Measurements from ENCODE around the gene TDO2.
"Not testable (repeated sequence)": the region's sequence is repeated elsewhere in the genome, so short reads cannot be mapped to it uniquely, and the experiment has no call there.

Gene TDO2

DNA sequence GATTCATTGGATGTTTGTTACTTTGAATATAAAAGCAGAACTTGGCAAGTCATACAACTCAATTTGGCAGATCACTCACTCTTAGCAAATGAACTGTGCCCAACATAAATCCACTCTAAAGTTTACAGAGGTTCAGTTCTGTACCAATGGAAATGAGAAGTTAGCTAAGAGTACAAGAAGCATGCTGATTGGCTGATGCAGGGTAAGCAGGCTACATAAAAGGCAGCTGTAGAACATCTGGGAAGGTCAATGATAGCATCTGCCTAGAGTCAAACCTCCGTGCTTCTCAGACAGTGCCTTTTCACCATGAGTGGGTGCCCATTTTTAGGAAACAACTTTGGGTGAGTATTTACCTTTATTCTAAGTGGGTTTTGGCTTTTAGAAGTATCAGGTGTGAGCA lies at the start of gene TDO2:
Gene TDO2 (plus strand): TSS at position 244 of the 400 bp plus-strand sequence. CDS start 63 bp downstream, at position 307.
- no peak for DNase-seq

DNA sequence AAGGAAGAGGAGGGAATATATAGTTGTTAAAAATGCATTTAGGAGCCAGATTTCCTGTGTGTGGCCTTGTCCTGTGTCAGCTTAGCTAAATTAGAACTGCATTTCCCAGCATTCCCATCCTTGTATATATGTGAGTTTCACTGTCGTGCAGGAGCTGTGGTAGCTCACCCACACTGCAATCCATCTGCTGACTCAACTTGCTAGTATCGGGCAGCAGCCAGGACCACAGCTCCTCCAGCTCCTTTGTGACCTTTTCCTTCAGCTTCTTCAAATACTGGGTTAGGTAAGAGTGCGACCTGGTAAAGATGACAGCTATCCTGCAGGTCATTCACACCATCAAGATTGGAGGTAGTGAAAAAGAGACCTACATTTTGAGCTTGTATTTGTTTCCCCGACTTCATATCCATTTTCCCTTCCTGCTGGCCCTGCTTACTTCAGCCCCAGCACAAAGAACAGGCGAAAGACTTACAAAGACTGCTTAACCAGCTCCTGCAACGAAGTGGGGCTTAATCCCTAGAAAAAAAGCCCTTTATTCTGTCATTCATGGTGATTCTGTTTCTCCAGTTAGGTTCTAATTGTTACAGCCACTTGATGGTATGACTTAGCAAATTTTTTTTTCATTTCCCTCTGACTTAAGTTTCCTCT lies 48.8 kb upstream of the TDO2 start:
- DNase-seq, result no peak

DNA sequence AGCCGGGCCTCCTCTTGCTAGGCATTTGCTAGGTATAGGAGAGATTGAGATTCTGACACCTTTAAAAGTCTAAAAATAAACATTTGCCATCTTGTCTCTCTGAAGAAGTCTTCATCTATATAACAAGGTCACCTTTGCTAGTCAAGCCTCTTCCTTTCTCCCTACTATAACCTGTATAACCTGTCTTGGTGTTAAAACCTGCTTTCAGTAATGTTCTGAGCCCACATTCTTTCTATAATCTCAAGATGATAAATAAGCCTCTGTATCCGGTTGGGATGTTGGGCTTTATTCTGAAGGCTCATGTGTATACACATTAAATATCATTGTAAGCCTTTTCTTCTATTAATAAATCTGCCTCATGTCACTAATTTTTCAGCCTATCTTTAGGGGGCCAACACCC lies 47.6 kb upstream of the TDO2 start:
- no peak for DNase-seq

DNA sequence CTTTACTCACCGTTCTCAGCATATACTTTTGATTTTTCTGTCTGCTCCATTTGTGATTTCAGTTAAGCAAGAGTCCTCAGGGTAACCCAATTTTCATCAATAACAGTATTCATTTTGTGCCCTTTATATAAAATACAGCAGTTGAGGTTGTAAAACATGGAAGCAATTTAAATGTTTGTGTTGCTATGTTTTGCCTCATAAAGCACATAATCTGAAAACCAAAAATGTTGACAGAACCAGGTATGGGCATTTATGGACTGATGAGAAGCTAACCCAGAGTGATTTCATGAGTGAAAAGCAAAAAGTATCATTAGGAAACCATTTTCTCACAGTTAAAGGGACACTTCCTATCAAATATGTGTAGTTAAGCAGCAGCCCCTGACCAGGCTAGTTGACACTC lies 37.3 kb upstream of the TDO2 start, which contains the start of gene ASIC5:
Gene ASIC5 (minus strand): TSS at position 101 of the 400 bp plus-strand sequence. CDS start 51 bp downstream, at position 50.
- no peak for DNase-seq

DNA sequence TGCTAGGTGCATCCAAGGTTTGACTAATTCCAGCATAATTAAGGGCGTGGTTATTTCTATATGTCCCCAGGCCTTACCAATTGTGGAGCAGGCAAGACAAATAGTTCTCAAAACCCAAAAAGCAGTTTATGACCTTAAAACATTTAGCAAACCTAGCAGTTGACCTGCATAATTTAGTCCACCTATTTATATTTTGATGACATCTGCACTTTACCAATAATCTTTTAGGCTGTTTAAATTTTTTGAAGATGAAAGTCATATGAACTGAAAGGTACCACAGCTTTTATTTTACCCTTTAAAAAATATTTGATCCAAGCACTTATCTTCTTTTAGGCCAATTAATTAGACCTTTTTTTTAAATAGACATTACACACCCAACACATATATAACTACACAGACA lies 27.6 kb upstream of the TDO2 start:
- DNase-seq, result no peak

DNA sequence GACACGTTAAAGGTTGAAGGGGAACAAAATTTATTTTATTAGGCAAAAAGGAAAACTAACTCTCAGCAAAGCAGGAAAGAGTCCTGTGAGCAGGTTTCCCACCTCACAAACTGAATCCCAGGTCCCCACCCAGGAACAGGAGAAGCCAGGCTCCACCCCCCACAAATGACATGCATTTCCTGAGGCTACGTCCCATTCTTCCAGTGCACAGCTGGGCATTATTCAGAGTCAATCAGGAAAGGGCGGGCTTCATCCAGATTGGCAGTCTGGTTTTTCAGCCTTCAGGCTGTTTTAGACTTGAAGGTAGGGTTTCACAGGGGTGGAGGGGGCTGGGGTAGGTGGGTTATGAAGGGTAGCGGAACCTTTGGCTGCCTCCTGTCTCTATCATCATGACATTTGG lies 25.5 kb upstream of the TDO2 start:
- DNase-seq, result no peak

DNA sequence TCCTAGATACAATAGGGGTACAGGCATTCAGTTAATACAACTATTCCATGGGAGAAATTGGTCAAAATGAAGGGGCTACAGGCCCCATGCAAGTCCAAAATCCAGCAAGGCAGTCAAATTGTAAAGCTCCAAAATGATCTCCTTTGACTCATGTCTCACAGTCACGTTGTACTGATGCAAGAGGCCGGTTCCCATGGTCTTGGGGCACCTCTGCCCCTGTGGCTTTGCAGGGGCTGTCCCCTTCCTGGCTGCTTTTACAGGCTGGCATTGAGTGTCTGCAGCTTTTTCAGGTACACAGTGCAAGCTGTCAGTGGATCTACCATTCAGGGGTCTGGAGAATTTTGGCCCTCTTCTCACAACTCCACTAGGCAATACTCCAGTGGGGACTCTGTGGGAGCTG lies 24.9 kb upstream of the TDO2 start:
- no peak for DNase-seq

DNA sequence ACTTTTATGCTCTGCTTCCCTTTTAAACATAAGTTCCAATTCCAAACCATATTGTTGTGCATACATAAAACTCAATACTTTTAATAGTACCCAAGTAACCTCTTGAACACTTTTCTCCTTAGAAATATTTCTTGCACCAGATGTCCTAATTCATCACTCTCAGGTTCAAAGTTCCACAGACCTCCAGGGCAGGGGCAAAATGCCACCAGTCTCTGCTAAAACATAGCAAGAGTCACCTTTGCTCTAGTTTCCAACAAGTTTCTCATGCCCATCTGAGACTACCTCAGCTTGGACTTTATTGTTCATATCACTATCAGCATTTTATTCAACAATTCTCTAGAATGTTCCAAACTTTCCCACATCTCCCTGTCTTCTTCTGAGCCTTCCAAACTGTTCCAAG lies 23.7 kb upstream of the TDO2 start:
- no peak for DNase-seq

DNA sequence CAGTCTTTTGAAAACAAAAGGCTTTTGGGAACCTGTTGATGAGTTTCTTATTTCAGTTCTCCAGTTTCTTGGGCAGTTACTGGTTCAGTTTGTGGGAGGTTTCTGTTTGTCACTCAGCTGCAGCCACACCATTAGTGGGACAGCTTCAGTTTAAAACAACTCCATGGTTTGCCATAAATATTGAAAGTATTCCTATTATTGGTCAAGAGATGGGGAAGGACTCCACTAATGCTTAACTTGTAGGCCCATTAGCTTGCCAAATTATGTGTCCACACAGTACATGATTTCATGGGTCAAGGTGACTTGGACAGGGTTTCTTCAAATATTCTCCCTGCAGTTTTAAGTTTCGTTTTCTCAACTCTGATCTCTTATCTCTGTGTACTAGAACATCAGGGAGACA lies 21.9 kb upstream of the TDO2 start:
- no peak for DNase-seq

DNA sequence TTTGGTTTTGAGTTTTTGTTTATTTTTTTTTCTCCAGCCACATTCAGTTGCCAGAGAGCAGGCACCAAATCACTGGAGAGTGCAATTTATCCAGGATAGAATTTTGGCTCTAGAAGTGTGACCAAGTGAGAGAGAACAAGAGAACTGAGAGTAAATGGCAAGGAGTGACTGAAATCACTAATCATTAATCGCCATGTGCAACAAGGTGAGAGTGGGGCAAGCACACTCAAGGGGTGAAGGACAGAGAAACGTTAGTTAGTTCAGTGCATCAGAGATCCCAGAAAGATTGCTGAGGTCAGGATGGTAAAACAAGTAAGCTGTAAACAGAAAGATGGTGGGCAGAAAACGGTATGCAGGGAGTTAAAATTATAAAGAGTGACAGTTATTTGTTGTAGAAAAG lies 19.6 kb upstream of the TDO2 start:
- DNase-seq, result no peak

DNA sequence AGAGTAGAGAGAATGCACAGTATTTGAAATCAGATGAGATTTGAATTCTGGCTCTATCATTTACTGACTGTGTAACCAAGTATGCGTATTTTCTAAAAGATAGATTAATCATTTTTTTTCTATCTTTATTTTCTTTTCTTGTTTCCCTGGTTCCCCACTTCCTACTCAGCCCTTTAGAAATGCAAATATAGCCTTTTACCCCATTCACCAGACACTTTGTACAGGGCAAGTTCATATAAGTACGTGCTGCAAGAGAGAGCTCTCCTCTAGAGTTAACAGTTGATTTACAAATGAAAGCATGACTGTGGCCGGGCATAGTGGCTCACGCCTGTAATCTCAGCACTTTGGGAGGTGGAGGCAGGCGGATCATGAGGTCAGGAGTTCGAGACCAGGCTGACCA lies 17.8 kb upstream of the TDO2 start:
- DNase-seq, result no peak

DNA sequence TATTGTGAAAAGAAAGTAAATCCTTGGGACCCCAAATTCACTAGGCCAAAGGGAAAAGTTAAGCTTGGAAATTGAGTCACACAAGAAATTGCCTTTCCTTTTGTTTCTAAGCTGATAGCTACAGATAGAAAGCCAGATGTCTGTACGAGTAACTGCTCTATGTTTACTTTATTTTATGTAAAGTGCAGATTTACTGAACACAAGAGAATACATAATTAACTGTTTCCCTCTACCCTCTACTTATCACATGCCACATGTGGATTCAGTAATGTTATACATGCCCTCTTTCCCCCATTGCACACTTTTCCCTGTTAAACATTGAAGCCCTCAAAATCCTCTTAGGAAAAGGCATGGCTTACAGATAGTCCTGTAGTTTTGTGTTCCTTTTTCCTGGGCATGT lies 16.5 kb upstream of the TDO2 start:
- no peak for DNase-seq

DNA sequence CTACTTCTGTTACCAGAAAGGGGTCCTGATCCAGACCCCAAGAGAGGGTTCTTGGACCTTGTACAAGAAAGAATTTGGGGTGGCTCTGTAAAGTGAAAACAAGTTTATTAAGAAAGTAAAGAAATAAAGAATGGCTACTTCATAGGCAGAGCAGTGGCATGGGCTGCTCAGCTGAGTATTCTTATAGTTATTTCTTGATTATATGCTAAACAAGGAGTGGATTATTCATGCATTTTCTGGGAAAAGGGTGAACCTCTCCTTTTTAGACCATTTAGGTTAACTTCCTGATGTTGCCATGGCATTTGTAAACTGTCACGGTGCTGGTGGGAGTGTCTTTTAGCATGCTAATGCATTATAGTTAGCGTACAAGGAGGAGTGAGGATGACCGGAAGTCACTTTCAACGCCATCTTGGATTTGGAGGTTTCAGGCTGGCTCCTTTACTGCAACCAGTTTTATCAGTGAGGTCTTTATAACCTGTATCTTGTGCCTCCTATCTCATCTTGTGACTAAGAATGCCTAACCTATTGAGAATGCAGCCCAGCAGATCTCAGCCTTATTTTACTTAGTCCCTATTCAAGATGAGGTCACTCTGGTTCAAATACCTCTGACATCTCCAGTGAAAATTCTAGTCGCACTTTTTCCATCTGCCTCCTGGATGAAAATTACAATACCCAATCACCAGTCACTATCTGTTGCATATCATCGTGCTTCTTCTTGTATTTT lies 15.5 kb upstream of the TDO2 start:
- no peak for DNase-seq

DNA sequence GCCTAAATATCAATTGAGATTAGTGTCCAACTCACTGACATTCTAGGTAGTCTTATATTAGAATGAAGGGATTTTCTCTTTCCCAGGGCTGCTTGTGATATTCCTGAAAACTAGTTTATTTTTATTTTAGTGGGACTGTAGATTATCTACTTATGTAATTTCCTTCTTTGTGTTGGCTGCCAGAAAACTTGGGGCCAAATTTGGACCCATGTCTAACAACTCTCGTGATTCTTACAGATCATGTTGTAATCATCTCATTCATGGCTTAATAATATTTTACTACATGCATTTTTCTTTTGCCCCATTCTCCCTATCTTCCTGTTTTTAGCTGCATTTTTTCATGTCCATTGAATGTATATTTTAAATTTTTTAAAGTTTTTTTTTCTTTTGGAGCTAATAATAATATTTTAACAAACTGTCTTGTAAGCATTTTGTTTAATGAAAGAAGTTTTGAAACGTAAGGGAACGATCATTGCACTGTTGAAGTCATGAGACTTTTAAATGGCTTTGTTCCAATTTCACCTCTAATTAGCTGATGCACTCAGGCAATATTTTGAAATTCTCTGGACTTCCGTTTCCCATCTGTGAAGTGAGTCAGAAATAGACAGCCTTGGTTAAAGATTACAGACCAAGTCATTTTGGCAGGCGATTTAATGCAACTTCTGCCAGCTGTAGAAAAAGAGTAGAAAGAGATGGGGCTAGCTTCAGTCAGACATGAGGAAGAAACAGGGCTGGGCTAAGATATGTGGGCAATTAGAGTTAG lies 14.3 kb upstream of the TDO2 start:
- DNase-seq, result no peak

DNA sequence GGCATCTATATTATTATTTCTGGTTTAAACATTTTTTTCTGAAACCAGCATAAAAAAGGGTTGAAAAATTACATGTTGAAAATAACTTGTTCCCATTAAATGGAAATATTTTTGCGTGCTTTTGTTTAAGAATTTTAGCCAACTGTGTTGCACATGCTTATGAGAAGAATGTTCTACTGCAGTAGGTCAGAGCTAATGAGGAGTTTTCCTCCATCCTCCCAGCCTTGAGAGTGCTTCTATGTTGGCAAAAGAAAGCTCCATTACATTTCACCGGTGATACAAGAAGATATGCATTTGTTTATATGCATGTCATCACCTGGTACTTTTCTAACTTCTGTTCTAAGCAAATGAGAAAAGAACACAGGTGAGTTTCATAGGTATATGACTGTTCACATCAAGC lies 13.6 kb upstream of the TDO2 start:
- no peak for DNase-seq

DNA sequence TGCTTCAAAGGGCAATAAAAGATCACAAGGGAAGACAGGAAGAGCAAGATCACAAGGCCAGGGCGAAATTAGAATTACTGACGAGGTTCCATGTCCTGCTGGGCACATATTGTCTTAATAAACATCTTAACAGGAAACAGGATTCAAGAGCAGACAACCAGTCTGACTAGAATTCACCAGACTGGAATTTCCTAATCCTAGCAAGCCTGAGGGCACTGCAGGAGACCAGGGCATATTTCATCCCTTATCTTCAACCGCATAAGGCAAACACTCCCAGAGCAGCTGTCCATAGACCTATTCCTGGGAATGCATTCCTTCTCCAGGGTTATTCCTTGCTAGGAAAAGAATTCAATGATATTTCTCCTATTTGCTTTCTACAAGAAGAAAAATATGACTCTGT lies 12.4 kb upstream of the TDO2 start:
- no peak for DNase-seq

DNA sequence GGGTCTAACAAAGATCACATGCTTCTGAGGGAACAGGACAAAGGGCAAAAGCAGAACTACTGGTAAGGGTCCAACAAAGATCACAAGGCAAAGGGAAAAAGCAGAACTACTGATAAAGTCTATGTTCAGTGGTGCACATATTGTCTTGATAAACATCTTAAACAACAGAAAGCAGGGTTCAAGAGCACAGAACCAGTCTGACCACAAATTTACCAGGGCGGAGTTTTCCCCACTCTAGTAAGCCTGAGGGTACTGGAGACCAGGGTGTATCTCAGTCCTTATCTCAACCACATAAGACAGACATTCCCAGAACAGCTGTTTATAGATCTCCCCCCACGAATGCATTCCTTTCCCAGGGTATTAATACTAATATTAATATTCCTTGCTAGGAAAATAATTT lies 5.1 kb upstream of the TDO2 start:
- not testable (repeated sequence) for DNase-seq

DNA sequence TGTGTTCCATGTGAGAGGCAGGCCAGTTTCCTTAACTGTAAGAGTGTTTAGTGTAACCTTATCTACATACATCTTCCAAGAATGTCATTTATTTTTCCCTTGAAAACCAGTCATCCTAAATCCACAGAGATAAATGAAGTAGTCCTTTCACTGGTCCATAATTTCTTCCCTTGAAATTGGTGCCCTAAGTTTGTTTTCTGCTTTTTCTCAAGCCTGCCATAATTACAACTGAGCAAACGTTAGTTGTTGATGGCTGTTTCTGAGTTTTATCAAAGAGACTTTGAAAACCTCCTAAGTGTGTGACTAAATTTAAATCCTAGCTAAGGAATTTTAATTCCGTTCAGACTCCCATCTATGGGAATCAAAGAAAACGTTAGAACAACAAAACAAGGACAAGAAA lies 3.6 kb upstream of the TDO2 start:
- no peak for DNase-seq

DNA sequence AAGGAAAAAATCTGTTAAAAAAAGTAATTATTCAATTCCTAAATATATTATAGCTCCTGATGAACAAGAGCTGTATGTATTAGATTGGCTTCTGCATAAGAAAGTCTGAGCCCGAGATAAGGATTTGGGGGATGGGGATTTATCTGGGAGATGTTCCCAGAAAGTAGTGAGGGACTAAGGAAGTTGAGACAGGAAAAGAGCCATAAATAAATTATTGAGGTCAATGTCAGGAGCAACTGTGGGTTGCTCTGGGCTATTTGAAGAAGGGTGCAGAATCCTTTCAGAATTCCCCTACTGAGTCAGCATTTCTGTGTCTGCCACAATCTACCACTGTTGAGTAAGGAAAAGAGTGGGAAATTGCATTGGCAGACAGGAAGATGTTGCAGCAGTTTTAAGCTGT lies 3.1 kb upstream of the TDO2 start:
- DNase-seq, result no peak

DNA sequence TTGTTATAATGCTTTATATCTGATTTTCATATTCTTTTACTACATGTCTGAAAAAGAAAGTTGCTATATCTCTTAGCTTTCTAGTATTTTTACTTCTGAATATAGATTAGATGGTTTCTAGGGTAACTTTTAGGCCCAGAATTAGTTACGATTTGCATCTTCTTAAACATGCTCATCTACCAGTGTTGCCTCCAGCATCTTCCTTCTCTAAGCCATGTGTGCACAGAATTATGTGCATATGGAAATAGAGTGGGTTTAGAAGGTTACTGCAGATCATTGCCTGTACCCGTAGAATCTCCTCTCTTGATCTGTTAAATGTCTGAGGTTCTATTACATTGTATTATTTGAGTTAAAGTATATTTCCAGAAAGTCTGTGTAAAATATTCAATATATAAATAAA lies 2.5 kb upstream of the TDO2 start:
- DNase-seq, result no peak

DNA sequence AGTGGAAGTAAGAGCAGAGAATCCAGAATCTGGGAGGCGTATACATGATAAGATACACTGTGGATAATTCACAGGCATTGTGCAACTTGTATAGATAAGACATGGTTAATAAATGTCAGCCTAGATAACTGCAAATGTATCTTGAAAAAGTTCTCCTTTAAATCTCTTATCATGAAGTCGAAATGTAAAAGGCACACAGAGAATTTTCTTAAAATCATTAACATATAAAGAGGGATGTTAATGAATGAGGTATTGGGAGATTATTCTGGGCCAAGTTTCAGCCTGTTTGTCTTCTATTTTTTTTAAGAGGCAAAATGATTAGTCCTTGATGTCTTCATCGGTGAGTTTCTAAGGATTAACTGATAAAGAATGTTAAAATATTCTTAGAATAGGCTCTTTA lies 835 bp downstream of the TDO2 start:
- no peak for DNase-seq

DNA sequence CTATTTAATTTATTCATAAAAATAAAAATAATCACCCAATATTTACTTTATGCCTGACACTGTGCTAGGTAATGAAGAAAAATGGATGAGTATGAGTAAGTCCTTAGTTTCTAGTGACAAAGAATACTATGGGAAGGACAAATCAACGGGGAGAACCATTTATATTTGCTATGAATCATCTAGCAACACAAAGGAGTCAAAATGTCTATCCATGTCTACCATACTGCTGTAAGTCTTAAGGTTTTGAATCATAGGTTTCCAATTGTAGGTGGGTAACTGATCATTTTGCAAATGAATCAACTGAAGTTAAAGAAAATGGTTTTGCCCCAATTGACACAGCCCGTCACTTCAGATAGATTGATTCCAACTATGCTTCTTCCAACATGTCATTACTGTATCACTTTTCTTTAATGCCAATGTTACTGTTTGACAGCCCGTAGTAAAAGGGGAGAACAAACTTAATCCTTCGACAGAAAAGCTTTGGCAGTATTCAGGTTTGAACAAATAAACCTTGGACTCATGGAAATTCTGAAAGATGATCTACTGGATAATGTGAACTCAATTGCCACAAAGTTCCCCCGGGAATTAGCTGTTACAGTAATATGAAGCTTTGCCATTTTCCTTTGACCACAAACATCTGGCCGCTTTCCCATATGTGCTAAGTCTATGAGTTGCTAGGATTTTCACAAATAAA lies 3.2 kb downstream of the TDO2 start:
- DNase-seq, result no peak

DNA sequence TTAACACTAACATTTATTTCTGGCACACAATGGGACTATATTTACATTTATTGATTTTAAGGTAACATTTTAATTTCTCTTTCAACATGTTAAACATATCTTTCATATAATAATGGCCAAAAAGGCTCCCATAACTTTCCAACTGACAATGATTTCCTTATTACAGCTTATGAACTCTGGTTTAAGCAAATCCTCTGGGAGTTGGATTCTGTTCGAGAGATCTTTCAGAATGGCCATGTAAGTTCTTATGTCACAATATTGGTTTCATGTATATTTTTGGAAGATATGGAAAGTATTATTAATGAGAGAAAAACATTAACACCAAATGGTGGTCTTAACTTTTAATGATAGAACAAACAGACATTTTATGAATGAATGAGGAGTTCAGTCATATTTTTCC lies 4.1 kb downstream of the TDO2 start:
- DNase-seq, result no peak
